HG03457 (cell line): ENCODE measurements around the gene C13orf42.
"Not testable (repeated sequence)": the region's sequence is repeated elsewhere in the genome, so short reads cannot be mapped to it uniquely, and the experiment has no call there.

Experiments
- ATAC-seq: cut with Tn5 transposase; IDR thresholded peaks from one replicate; pipeline ENCODE4 v1.9.1; 2021; ENCODE audit warnings: moderate number of reproducible peaks; ENCODE audit not compliant: unreplicated experiment

Gene C13orf42

DNA sequence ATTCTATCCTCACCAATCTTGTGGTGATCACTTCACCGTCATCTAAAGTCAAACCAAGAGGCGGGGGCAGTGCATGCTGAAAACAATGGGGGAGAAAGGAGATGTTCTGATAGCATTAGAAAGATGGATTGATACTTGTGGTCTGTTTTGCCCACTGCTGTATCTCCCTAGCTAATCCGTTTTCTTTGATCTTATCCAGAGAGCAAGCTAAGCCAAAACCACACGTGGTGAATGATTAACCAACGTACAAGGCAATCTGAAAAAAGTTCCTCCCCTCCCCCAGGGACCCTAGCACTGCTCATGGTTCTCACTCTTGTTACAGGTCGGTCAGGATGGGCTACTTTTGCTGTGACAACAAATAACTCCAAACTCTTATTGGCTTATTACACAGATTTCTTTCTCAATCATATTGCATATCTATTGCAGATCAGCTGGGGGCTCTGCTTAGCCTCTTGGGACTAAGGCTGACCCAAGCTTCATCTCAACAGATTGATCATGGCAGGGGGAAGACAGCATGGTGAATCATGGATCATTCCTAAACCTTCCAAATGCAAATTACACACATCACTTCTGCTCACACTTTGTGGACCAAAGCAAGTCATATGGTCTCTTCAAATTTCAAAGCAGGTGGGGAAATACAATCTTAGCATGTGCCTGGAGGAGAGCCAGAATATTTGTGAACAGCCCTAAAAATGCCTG is 11.9 kb upstream of the C13orf42 start:
- ATAC-seq = no peak

DNA sequence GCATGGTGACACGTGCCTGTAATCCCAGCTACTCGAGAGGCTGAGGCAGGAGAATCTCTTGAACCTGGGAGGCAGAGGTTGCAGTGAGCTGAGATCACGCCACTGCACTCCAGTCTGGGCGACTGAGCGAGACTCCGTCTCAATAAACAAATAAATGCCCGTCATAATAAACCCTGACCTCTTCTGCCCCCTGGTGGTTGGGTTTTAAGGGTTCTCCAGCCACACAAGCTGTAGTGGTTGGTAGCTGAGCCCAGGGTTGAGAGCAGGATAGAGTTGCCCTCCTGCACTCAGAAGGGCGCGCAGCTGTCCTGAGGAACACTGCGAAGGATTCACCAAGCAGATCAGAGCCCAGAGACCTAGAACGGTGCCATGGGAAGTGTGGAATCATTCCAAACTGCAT is 9.8 kb upstream of the C13orf42 start:
- ATAC-seq = not testable (repeated sequence)

- no peak for ATAC-seq
Measured at GRCh38 chr13:51118809-51119431, 7.8 kb upstream of the C13orf42 start.

DNA sequence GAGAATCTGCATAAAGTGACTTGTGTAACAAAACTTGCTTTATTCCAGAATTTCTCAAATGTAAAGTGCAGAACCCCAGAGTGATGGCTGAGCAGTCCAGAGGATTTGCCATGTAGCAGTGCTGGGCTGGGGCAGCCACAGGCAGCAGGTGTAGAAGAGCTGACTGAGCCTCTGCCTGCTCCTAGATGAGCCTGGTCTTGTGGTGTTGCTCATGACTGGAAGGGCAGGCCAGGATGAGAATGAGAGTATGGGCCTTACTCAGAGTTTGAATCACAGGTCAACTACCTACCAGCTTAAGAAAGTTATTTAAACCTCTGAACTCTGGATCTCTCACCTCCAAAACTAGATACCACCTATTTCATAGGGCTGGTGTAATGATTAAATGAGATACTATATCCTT is 2.9 kb upstream of the C13orf42 start:
- ATAC-seq = no peak

- no peak for ATAC-seq
Measured at GRCh38 chr13:51113186-51113881, 2.3 kb upstream of the C13orf42 start.

GRCh38 chr13:51112771-51113170 is 1.7 kb upstream of the C13orf42 start:
- ATAC-seq = no peak

GRCh38 chr13:51111997-51112396 is 923 bp upstream of the C13orf42 start:
- ATAC-seq = no peak

DNA sequence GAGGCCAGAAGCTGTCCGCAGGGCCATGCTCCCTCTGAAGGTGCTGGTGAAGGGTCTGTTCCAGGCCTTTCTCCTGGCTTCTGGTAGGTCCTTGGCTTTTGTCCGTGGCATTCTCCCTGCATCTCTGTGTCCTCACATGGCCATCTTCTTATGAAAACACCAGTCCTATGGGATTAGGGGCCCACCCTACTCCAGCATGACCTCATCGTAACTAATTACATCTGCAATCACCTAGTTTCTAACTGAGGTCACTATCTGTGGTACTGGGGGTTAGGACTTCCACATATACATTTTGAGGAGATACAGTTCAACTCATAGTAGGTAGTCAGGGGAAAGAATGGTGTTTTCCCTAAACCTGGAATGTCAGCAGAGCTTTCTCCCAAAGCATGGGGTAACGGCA is 3.1 kb downstream of the C13orf42 start:
- ATAC-seq = no peak

DNA sequence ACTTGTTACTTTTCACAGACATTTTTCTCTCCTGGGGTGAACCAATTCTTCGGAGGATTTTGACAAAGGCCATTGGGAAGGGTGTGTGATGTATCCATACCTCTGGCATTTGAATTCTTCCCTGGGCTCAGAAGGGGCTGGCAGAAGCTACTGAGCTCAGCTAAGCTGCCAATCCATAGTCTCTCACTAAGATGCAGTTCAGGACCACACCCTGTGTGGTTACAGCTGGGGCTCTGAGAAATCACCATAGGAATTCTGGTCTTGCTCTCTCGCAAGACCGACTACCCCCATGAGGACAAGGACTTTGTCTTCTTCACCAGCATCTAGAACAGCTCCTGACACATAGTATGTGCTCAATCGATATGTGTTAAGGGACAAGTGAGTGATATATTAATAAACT is 6.0 kb downstream of the C13orf42 start:
- no peak for ATAC-seq

DNA sequence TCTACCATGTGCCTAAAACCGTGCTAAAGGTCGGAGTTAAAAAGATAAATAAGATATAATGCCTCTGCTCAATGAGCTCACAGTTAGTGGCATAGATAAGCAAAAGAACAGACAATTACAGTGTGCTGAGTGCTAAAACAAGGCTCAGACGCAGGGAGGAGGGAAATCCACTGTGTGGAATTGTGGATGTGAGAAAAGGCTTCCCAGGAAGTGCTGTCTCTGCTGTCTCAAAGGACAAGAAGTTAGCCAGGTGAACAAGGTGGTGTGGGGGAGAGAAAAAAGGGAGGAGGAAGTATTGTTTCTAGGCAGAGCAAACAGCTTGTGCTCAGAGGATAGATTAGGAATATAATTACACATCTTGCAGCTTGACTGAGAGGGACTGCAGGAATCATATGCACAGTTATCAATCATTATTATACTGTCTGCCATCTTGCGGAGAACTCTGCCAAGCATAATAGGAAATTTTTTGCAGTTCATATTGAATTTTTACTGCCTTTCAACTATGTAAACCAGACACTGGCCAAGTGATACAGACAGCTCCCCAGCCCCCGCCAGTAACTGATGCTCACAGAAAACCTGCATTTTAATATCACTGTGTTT is 9.3 kb downstream of the C13orf42 start:
- no peak for ATAC-seq

GRCh38 chr13:51097353-51098043 is 13.6 kb downstream of the C13orf42 start:
- no peak for ATAC-seq

DNA sequence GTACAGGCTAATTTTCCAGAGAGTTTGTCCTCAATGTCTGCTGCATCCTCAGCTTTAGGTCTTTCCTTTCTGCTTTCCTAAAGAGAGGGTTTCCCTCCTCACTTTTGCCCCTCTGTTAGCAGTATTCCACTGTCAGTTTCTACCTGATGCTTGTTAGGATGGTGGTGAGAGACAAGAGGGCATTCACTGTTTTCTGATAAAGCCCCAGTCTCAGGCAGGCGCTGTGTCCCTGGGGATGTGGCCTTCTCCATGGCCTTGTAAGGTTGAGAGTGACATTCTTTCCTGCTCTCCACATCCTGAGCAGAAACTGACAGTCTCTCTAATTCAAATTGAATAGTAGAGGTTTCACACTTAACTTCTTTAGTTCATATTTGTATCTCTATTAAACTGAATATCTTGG is 14.9 kb downstream of the C13orf42 start:
- ATAC-seq = no peak

DNA sequence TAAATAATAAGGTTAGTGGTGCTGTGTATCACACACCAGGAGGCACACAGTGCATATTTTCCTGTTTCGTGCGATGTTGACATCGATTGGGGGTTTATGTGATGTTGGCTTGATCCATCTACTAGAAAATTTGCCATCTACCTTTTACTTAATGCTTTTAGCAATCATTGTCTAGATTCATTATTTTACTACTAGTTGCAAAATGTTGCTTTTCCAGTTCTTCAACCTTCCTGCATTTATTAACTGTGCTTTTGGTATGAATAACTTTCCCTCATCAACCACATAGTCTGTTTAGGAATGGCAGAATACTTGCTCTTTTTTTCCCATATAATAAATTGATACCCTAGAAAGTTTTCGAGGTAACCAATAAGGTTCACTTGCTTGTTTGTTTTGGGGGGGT is 17.5 kb downstream of the C13orf42 start:
- no peak for ATAC-seq

GRCh38 chr13:51091839-51092238 is 19.2 kb downstream of the C13orf42 start:
- no peak for ATAC-seq

DNA sequence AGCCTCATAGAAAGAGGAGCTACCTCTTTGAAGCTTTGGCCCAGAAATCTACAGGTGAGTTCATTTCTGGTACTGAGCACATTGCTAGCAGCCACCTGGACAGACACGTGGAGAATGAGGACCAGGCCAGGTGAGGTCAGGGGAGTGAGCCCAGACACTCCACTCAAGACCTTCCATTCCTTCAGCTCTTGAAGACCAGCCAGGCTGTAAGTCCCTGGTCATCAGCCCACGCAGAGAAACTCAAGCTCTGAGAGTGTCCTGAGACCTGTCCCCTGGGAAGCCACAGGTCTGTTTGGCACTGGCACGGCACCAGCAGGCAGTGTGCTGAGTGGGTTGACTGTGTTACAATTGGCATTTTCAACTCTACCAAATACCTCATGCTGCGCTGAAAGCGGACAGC is 27.4 kb downstream of the C13orf42 start:
- no peak for ATAC-seq

DNA sequence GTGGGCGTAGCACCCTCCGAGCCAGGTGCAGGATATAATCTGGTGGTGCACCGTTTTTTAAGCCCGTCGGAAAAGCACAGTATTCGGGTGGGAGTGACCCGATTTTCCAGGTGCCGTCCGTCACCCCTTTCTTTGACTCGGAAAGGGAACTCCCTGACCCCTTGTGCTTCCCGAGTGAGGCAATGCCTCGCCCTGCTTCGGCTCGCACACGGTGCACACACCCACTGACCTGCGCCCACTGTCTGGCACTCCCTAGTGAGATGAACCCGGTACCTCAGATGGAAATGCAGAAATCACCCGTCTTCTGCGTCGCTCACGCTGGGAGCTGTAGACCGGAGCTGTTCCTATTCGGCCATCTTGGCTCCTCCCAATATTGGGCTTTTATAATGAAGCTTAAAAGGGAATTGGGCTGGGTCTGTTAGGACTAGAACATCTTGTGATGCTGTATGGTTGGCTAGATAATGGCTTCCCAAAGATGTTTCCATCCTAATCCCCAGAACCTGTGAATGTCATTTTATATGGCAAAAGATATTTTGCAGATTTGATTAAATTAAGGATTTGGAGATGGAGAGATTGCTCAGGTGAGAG is 30.5 kb downstream of the C13orf42 start:
- ATAC-seq = not testable (repeated sequence)

DNA sequence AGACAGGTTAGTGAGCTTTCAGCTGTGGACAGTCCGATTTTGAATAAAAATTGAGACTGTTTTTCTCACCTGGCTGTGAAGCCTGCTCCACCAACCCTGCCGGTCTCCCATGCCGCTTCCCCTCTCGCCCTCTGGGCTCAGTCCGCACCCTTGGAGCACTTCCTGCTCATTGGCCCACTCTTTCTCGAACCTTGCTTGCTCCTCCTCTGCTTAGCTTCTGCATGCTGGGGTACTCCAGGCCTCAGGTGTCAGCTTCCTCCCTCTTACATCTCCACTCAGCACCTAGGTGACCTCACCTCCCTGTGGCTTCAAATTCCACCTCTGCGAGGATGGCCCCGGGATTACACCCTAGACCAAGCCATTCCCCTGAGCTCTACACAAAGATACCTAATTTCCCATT is 39.6 kb downstream of the C13orf42 start:
- no peak for ATAC-seq

GRCh38 chr13:51070005-51070649 is 40.9 kb downstream of the C13orf42 start:
- peak; percentile 55 for ATAC-seq

- ATAC-seq = no peak
Measured at GRCh38 chr13:51068501-51068900, 42.6 kb downstream of the C13orf42 start.

GRCh38 chr13:51067706-51068105 is 43.4 kb downstream of the C13orf42 start:
- ATAC-seq = no peak
